ENCODE results near the gene RRM1. TPM values are rescaled to one million over a fixed set of nuclear protein-coding genes. Genes with fewer than 3 reads are reported as not detected.

RRM1 gene
- total RNA-seq, 8 experiments from 2014 or later: 8.7 to 104 (median 38.4) TPM

DNA sequence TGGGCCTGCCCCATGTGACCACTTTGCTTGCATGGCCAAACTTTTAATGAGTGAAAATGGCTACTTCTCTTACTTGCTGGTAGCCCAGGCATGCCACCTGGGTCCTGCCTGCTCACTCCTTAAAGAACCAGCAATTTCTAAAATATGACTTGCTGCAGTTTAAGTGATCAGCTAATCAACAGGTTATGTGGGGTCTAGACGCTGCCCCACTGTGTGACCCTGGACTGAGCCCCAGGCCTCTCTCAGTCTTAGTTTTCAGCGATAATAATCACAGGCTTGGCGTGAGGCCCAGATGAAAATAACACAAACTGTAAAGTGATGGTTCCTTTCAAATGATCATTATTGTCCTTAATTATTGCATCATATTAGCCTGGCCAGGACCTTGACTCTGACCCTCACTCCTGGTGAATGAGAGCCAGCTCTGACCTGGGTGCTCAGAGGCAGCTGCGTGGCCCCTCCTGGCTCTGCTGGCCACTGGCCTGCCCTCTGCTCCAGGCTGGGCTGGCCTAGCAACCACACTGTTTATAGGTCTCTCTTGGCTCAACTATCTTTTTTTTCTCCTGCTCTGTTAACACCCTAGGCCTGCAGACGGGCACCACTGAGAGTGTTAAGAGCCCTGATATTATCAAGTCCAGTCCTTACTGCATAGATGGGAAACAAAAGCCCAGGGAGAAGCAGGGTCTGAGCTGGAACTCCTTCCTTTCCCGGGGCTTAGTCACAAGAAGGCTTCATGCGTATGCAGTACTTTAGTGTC, 89.7 kb downstream of the RRM1 start:
- no peak overlapping the region for H3K4me3 ChIP-seq
- H3K27ac ChIP-seq: no peak overlapping the region
- in situ Hi-C loops (cut with MboI; ENCODE audit: low pct_unique_long_range_greater_than_20kb in 2 of 9, low sequenced_read_pairs in 9 of 9, unreplicated experiment in 9 of 9): loop anchor here in 3 of 9 experiments (25.0 kb wide), 1 partner anchor 353 kb away; the partner anchor contains the start of gene OR52M1 (in 3 of the 3)
- no peaks in the 10 kb centered on the region for H3K4me1 ChIP-seq (replicated peaks in 1 of 2)
- no peak for ATAC-seq (replicated peaks in 6 of 8)
- WGBS, 10 experiments: 49 to 83% (median 73%) methylated on average over 1 to 3 of the region's 7 CpGs; no CpG with 5 or more reads in 6 of the 10 experiments

DNA sequence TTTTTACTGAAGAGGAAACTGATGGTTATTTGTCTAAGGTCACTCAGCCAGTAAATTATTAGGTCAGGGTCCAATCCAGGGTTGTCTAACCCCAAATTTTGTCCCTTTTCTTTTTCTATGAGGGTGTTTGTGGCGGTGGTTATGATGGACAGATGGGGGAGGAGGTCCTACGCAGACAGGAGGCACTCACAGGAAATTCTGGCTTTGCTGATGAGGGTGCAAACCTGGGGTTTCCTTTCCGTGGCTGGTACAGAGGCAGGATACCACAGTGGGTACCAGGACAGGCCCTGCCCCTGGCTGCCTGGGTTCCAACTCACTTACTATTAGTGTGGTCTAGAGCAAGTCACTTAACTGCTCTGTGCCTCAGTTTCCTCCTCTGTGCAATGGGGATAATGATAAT, 91.0 kb downstream of the RRM1 start:
- Histone ChIP-seq H3K4me1 (replicated peaks in 1 of 2) (no peaks in the 10 kb centered on the region), H3K4me3 (no peak overlapping the region), H3K27ac (no peak overlapping the region)
- 60 to 100% methylated on average over 1 of the region's 3 CpGs; no CpG with 5 or more reads in 8 of the 10 experiments for WGBS, 10 experiments
- ATAC-seq (replicated peaks in 6 of 8): no peak
- in situ Hi-C loops (cut with MboI; ENCODE audit: low pct_unique_long_range_greater_than_20kb in 2 of 9, low sequenced_read_pairs in 9 of 9, unreplicated experiment in 9 of 9): loop anchor here in 3 of 9 experiments (25.0 kb wide), 1 partner anchor 352 kb away; the partner anchor contains the start of gene OR52M1 (in 3 of the 3)

DNA sequence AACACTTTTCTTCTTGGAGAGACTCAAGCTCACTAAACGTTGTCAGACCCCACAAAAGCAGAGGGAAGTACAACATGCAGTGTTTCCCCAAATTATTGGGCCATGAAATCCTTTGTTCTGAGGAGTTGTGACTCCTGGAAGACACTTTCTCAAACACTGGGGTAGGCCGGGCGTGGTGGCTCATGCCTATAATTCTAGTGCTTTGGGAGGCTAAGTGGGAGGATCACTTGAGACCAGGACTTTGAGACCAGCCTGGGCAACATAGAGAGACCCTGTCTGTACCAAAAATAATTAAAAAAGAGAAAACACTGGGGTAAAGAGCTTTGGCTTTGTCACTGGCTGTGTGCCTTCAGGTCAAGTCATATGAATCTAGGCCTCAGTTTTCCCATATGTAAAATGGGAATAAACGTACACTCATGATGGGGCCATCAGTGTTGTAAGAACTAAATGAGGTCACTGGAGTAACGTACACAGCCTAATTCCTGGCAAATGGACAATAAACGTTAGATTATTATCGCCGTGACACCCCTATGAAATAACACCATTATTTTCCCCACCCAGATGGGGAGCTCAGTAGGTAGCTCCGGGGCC, 92.0 kb downstream of the RRM1 start:
- Histone ChIP-seq H3K27ac (no peak overlapping the region), H3K4me1 (replicated peaks in 1 of 2) (no peaks in the 10 kb centered on the region), H3K4me3 (peak overlapping the region; percentile 51 to 80 (median 57))
- no peak for ATAC-seq (replicated peaks in 6 of 8)
- in situ Hi-C loops (cut with MboI; ENCODE audit: low pct_unique_long_range_greater_than_20kb in 2 of 9, low sequenced_read_pairs in 9 of 9, unreplicated experiment in 9 of 9): loop anchor here in 3 of 9 experiments (25.0 kb wide), 1 partner anchor 351 kb away; the partner anchor contains the start of gene OR52M1 (in 3 of the 3)
- 18 to 90% (median 30%) methylated on average over 1 to 8 of the region's 9 CpGs; no CpG with 5 or more reads in 1 of the 10 experiments for WGBS, 10 experiments

DNA sequence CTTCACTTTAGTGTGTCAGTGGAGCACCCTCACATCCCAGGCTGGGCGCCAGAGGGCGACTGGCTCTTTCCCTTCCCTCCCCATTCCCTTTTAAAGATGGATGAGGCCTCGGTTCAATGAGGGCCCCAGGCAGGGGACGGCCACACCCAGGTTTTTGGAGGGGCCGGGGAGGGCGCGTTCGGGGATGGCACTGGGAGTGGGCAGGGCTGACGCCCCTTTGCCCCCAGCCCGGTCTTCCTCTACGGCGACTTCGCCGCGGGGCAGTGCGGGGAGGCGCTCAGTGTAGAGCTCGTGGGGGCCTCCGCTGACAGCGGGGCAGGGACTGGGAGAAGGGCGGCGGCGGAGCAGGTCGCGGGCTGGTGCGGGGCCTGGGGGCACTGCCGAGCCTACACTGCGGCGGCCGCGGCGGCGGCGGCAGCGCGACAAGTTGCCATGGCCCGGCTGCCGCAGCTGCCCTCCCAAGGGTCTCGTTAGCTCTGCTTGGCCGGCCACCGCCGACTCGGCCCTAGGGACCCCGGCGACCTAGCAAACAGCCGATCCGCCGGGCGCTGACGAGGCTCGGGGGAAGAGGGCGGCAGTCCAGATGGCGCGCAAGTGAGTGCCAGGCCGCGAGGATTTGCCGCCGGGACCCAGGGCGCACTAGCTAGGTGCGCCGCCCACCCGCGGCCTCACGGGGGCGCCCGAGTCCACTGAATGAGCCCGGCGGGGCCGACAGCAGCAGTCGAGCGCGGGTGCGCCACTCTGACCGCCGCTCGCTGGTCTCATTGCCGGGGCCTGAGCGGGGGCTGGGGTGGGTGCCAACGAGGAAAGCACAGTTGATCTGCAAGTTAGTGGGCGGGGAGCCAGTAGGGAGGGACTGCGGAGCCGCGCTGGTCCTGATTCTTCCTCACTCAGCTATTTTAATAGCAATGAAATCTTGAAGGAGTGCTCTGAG, 92.7 kb downstream of the RRM1 start:
- peak overlapping the region in 1 of 2 donors; percentile 34 for H3K27ac ChIP-seq
- in situ Hi-C loops (cut with MboI; ENCODE audit: low pct_unique_long_range_greater_than_20kb in 2 of 9, low sequenced_read_pairs in 9 of 9, unreplicated experiment in 9 of 9): loop anchor here in 3 of 9 experiments (25.0 kb wide), 1 partner anchor 350 kb away; the partner anchor contains the start of gene OR52M1 (in 3 of the 3)
- 0% methylated on average over 4 to 13 of the region's 83 CpGs; no CpG with 5 or more reads in 7 of the 10 experiments for WGBS, 10 experiments

More for the DNA sequence above, 92.7 kb downstream of the RRM1 start:
- Histone ChIP-seq H3K4me1 (replicated peaks in 1 of 2) (no peaks in the 10 kb centered on the region), H3K4me3 (peak overlapping the region; percentile 51 to 80 (median 57))
- ATAC-seq (replicated peaks in 6 of 8): peak; percentile 91 to 97 (median 95)

Other genes with a start within 250 kb of the RRM1 start
- 10 to 100 TPM in 4 of 8 experiments, 1 to 10 TPM in 4; 6.2 to 47.3 (median 10.2) TPM for gene STIM1, start 239.1 kb upstream of the RRM1 start, total RNA-seq

Measured in motor neuron (in vitro differentiated cells).